Measurements from ENCODE around the gene KDM1A.

KDM1A gene

GRCh38 chr1:23122023-23122748 is 102.9 kb downstream of the KDM1A start:
- no peak for DNase-seq
- Histone ChIP-seq H3K36me3 (no peaks in the 10 kb centered on the region), H3K4me1 (no peaks in the 10 kb centered on the region), H3K9me3 (no peaks in the 10 kb centered on the region), H3K4me3 (ENCODE audit: low read depth, low read length) (no peak overlapping the region), H3K27me3 (no peaks in the 10 kb centered on the region)
- no peak for TF ChIP-seq CTCF (IDR thresholded peaks at IDR 0.05; ENCODE audit: low read depth, low read length)

- Histone ChIP-seq H3K4me1 (no peaks in the 10 kb centered on the region), H3K36me3 (no peaks in the 10 kb centered on the region), H3K4me3 (ENCODE audit: low read depth, low read length) (no peak overlapping the region), H3K9me3 (no peaks in the 10 kb centered on the region), H3K27me3 (no peaks in the 10 kb centered on the region)
- DNase-seq = no peak
- TF ChIP-seq CTCF (IDR thresholded peaks at IDR 0.05; ENCODE audit: low read depth, low read length) = no peak
Measured at GRCh38 chr1:23122796-23123195, 103.5 kb downstream of the KDM1A start.

- H3K4me1 ChIP-seq = no peaks in the 10 kb centered on the region
- TF ChIP-seq CTCF (IDR thresholded peaks at IDR 0.05; ENCODE audit: low read depth, low read length) = no peak
- H3K4me3 ChIP-seq (ENCODE audit: low read depth, low read length) = no peak overlapping the region
- no peaks in the 10 kb centered on the region for H3K36me3 ChIP-seq
- no peak for DNase-seq
- no peaks in the 10 kb centered on the region for H3K9me3 ChIP-seq
- no peaks in the 10 kb centered on the region for H3K27me3 ChIP-seq
Measured at GRCh38 chr1:23123528-23123927, 104.3 kb downstream of the KDM1A start.

GRCh38 chr1:23124259-23125026 is 105.2 kb downstream of the KDM1A start:
- H3K36me3 ChIP-seq = no peaks in the 10 kb centered on the region
- H3K27me3 ChIP-seq = no peaks in the 10 kb centered on the region
- H3K9me3 ChIP-seq = no peaks in the 10 kb centered on the region
- no peak overlapping the region for H3K4me3 ChIP-seq (ENCODE audit: low read depth, low read length)
- H3K4me1 ChIP-seq = no peaks in the 10 kb centered on the region
- DNase-seq = no peak
- TF ChIP-seq CTCF (IDR thresholded peaks at IDR 0.05; ENCODE audit: low read depth, low read length) = no peak

- Histone ChIP-seq H3K4me3 (ENCODE audit: low read depth, low read length) (no peak overlapping the region), H3K36me3 (no peaks in the 10 kb centered on the region), H3K4me1 (no peaks in the 10 kb centered on the region), H3K27me3 (no peaks in the 10 kb centered on the region), H3K9me3 (no peaks in the 10 kb centered on the region)
- no peak for TF ChIP-seq CTCF (IDR thresholded peaks at IDR 0.05; ENCODE audit: low read depth, low read length)
- DNase-seq = no peak
Measured at GRCh38 chr1:23125489-23125888, 106.2 kb downstream of the KDM1A start.

- TF ChIP-seq CTCF (IDR thresholded peaks at IDR 0.05; ENCODE audit: low read depth, low read length) = no peak
- Histone ChIP-seq H3K9me3 (no peaks in the 10 kb centered on the region), H3K4me1 (no peaks in the 10 kb centered on the region), H3K4me3 (ENCODE audit: low read depth, low read length) (no peak overlapping the region), H3K36me3 (no peaks in the 10 kb centered on the region), H3K27me3 (no peaks in the 10 kb centered on the region)
- no peak for DNase-seq
Measured at GRCh38 chr1:23126200-23126599, 106.9 kb downstream of the KDM1A start.
